ENCODE measurements around the gene MAML2.

Gene MAML2

DNA sequence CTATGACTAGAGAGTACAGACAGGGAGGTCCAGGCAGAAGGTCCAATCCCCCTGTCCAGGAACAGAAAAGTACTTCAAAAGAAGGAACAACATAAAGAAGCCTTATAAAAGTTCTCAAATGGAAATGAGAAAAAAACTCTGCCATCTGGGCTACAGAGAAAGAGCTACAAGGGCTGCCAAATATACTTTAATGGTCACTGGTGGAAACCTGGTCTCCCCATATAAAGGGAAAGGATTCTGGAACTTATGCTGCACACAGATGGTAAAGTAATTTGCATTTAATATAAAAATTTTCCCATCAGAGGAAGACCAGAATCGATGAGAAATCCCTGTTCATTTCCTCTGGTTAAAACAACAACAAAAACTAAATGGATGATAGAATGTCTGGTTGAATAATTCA is 299.7 kb downstream of the MAML2 start:
- no peak overlapping the region for H2AFZ ChIP-seq (ENCODE audit: low read length)
- H3F3A ChIP-seq (ENCODE audit: insufficient read depth, low read length) = peaks cover 17% of the 10 kb centered on the region
- H3K27me3 ChIP-seq (replicated peaks; ENCODE audit: insufficient read depth, low read length) = no peaks in the 10 kb centered on the region
- H3K36me3 ChIP-seq (replicated peaks; ENCODE audit: insufficient read depth, low read length) = no peaks in the 10 kb centered on the region
- no peak for DNase-seq
- TF ChIP-seq, protein P1, sequence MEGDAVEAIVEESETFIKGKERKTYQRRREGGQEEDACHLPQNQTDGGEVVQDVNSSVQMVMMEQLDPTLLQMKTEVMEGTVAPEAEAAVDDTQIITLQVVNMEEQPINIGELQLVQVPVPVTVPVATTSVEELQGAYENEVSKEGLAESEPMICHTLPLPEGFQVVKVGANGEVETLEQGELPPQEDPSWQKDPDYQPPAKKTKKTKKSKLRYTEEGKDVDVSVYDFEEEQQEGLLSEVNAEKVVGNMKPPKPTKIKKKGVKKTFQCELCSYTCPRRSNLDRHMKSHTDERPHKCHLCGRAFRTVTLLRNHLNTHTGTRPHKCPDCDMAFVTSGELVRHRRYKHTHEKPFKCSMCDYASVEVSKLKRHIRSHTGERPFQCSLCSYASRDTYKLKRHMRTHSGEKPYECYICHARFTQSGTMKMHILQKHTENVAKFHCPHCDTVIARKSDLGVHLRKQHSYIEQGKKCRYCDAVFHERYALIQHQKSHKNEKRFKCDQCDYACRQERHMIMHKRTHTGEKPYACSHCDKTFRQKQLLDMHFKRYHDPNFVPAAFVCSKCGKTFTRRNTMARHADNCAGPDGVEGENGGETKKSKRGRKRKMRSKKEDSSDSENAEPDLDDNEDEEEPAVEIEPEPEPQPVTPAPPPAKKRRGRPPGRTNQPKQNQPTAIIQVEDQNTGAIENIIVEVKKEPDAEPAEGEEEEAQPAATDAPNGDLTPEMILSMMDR (IDR thresholded peaks at IDR 0.05; ENCODE audit: low read length) = no peak
- TF ChIP-seq EZH2 (optimal IDR thresholded peaks at IDR 0.05; ENCODE audit: low read depth, low read length) (no peak), EZH2phosphoT487 (IDR thresholded peaks at IDR 0.05; ENCODE audit: low read length) (no peak)
- no peaks in the 10 kb centered on the region for H4K20me1 ChIP-seq (ENCODE audit: insufficient read depth, low read length)
- no peak overlapping the region for H3K27ac ChIP-seq (ENCODE audit: low read length)
- no peaks in the 10 kb centered on the region for H3K9me3 ChIP-seq (replicated peaks; ENCODE audit: insufficient read depth, low read length)
- no peak overlapping the region for H3K4me2 ChIP-seq (ENCODE audit: low read depth, low read length)
- H3K9ac ChIP-seq (ENCODE audit: low read length) = no peak overlapping the region
- H3K9me2 ChIP-seq (replicated peaks; ENCODE audit: insufficient read depth, low read length) = no peaks in the 10 kb centered on the region
- H3K79me2 ChIP-seq (ENCODE audit: low read length) = peaks cover 25% of the 10 kb centered on the region
- peaks cover 22% of the 10 kb centered on the region for H3K4me1 ChIP-seq (ENCODE audit: low read length)
- no peak overlapping the region for H3K4me3 ChIP-seq (ENCODE audit: low read length)

DNA sequence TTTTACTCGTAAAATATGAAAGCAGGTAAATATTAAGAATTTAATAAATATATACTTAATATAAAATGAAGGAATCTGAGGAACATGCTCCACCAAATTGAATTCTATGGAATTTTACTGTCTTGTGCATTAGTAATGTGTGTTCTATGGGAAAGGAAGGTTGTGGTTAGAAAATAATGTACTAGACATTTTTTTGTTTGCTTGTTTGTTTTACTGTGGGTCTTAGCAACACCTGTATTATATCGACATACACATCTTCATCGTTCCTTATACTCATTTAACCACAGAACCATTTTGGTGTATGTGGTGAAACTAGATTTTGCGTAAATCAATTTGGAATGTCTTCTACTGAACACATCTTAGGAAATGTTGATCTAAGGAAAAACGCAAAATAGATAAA is 304.9 kb downstream of the MAML2 start:
- Histone ChIP-seq H2AFZ (ENCODE audit: low read length) (no peak overlapping the region), H3K4me1 (ENCODE audit: low read length) (peaks cover 4% of the 10 kb centered on the region; the same call in 1 of the 2 replicates), H3F3A (ENCODE audit: insufficient read depth, low read length) (no peaks in the 10 kb centered on the region), H3K4me2 (ENCODE audit: low read depth, low read length) (no peak overlapping the region), H3K9me3 (replicated peaks; ENCODE audit: insufficient read depth, low read length) (no peaks in the 10 kb centered on the region), H3K9ac (ENCODE audit: low read length) (no peak overlapping the region), H3K9me2 (replicated peaks; ENCODE audit: insufficient read depth, low read length) (no peaks in the 10 kb centered on the region), H4K20me1 (ENCODE audit: insufficient read depth, low read length) (no peaks in the 10 kb centered on the region), H3K4me3 (ENCODE audit: low read length) (no peak overlapping the region), H3K27me3 (replicated peaks; ENCODE audit: insufficient read depth, low read length) (no peaks in the 10 kb centered on the region), H3K79me2 (ENCODE audit: low read length) (peaks cover 2% of the 10 kb centered on the region), H3K36me3 (replicated peaks; ENCODE audit: insufficient read depth, low read length) (no peaks in the 10 kb centered on the region), H3K27ac (ENCODE audit: low read length) (no peak overlapping the region)
- no peak for TF ChIP-seq EZH2phosphoT487 (IDR thresholded peaks at IDR 0.05; ENCODE audit: low read length)
- TF ChIP-seq, protein P1 (IDR thresholded peaks at IDR 0.05; ENCODE audit: low read length) = no peak
- TF ChIP-seq EZH2 (optimal IDR thresholded peaks at IDR 0.05; ENCODE audit: low read depth, low read length) = no peak
- DNase-seq = no peak

DNA sequence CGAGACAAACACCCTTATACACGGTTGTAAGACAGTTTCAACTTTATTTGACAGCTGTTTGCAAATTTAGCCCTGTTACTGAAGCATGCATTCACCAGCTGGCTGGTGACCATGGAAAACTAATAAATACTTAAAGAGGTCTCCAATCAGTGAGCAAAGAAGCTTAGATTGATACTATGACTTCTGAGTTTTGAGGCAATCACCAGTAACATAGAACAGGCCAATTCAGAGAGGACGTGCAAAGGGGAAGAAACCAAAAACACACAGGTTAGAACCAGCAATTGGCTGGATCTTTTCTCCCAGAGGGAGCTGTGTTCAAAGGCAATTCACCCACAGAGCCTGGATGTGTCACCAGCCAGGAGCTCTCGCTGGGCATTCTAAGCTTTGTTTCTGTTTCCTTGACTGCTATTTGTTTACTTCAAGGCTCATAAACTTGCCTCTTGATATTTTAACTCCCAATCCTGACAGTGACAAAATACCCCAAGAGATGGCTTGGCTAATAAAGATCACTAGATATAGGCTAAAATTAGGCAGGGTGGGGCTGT is 305.5 kb downstream of the MAML2 start:
- no peak overlapping the region for H3K27ac ChIP-seq (ENCODE audit: low read length)
- no peaks in the 10 kb centered on the region for H3F3A ChIP-seq (ENCODE audit: insufficient read depth, low read length)
- H3K9me3 ChIP-seq (replicated peaks; ENCODE audit: insufficient read depth, low read length) = no peaks in the 10 kb centered on the region
- H3K36me3 ChIP-seq (replicated peaks; ENCODE audit: insufficient read depth, low read length) = no peaks in the 10 kb centered on the region
- no peak for DNase-seq
- H2AFZ ChIP-seq (ENCODE audit: low read length) = no peak overlapping the region
- H3K27me3 ChIP-seq (replicated peaks; ENCODE audit: insufficient read depth, low read length) = no peaks in the 10 kb centered on the region
- H3K9ac ChIP-seq (ENCODE audit: low read length) = no peak overlapping the region
- H3K4me1 ChIP-seq (ENCODE audit: low read length) = peaks cover 9% of the 10 kb centered on the region; the same call in 1 of the 2 replicates
- TF ChIP-seq EZH2phosphoT487 (IDR thresholded peaks at IDR 0.05; ENCODE audit: low read length) = no peak
- TF ChIP-seq, protein P1 (IDR thresholded peaks at IDR 0.05; ENCODE audit: low read length) = no peak
- no peak for TF ChIP-seq EZH2 (optimal IDR thresholded peaks at IDR 0.05; ENCODE audit: low read depth, low read length)
- H3K4me2 ChIP-seq (ENCODE audit: low read depth, low read length) = no peak overlapping the region
- H4K20me1 ChIP-seq (ENCODE audit: insufficient read depth, low read length) = no peaks in the 10 kb centered on the region
- H3K9me2 ChIP-seq (replicated peaks; ENCODE audit: insufficient read depth, low read length) = no peaks in the 10 kb centered on the region
- H3K79me2 ChIP-seq (ENCODE audit: low read length) = no peaks in the 10 kb centered on the region
- H3K4me3 ChIP-seq (ENCODE audit: low read length) = no peak overlapping the region

Measured in MM.1S (cell line).